Activated CD8-positive, alpha-beta T cell treated with anti-CD3 and anti-CD28 coated beads, Interleukin-2, amount 10 ng/mL, durations not matched to agents 7 days and 5 days (primary cell): ENCODE data around the gene ADGRL3. TPM values are rescaled to one million over a fixed set of nuclear protein-coding genes. Genes with fewer than 3 reads are reported as not detected.
"Not testable (repeated sequence)": the region's sequence is repeated elsewhere in the genome, so short reads cannot be mapped to it uniquely, and the experiment has no call there.

Experiments
- ATAC-seq: fragments of 150-1000 bp; cut with Tn5 transposase; one replicate; pipeline ENCODE4 v1.10.0; 2021; ENCODE audit warnings: moderate library complexity
- CTCF ChIA-PET: fragments of 350-600 bp; sonication (Branson Sonifier 250); formaldehyde crosslinking; loops from one replicate; lab custom pipeline; 2021; ENCODE audit warnings: antibody characterized with exemption; lab: Charles Lee
- POLR2A ChIA-PET: fragments of 350-600 bp; sonication (Branson Sonifier 250); formaldehyde crosslinking; loops from one replicate; lab custom pipeline; 2021; ENCODE audit warnings: antibody characterized with exemption; lab: Charles Lee
- DNase-seq: peaks from one replicate; pipeline ENCODE4 v3.0.0-alpha.2; 2020
- H3K27ac Mint-ChIP-seq: one replicate; pipeline ENCODE4 v1.8.0; 2021; ENCODE audit warnings: mild to moderate bottlenecking, mixed read lengths
- H3K27me3 Mint-ChIP-seq: one replicate; pipeline ENCODE4 v1.8.0; 2021; ENCODE audit warnings: low read depth, mixed read lengths
- H3K36me3 Mint-ChIP-seq: one replicate; pipeline ENCODE4 v1.8.0; 2021; ENCODE audit warnings: low read depth, mixed read lengths
- H3K4me1 Mint-ChIP-seq: one replicate; pipeline ENCODE4 v1.8.0; 2021; ENCODE audit warnings: low read depth, mixed read lengths
- H3K4me3 Mint-ChIP-seq: one replicate; pipeline ENCODE4 v1.8.0; 2021; ENCODE audit warnings: mild to moderate bottlenecking, mixed read lengths
- H3K9me3 Mint-ChIP-seq: one replicate; pipeline ENCODE4 v1.8.0; 2022; ENCODE audit warnings: mixed read lengths; ENCODE audit not compliant: insufficient read depth
- total RNA-seq, 2 experiments: library from RNA; stranded (reverse); gene quantifications; one replicate each; pipeline ENCODE4 v1.2.3, GENCODE V29; 2021

The ADGRL3 gene
- total RNA-seq, 2 experiments from 2014 or later: not detected

GRCh38 chr4:61759885-61760284, 559.8 kb downstream of the ADGRL3 start:
- ATAC-seq, H3K36me3 Mint-ChIP-seq, POLR2A ChIA-PET, H3K9me3 Mint-ChIP-seq, H3K27me3 Mint-ChIP-seq, CTCF ChIA-PET, H3K4me1 Mint-ChIP-seq, H3K4me3 Mint-ChIP-seq, H3K27ac Mint-ChIP-seq, DNase-seq: not testable (repeated sequence)

DNA sequence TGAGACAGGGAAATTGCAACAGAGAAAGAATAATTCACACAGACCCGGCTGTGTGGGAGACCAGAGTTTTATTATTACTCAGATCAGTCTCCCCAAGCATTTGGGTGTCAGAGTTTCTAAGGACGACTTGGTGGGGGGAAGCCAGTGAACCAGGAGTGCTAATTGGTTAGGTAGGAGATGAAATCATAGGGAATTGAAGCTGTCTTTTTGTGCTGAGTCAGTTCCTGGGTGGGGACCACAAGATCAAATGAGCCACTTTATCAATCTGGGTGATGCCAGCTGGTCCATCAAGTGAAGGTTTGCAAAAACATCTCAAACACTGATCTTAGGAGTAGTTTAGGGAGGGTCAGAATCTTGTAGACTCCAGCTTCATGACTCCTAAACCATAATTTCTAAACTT, 560.7 kb downstream of the ADGRL3 start:
- H3K27ac Mint-ChIP-seq: no peak overlapping the region
- DNase-seq: no peak
- no peaks in the 10 kb centered on the region for H3K27me3 Mint-ChIP-seq
- H3K4me3 Mint-ChIP-seq: no peak overlapping the region
- CTCF ChIA-PET: no interaction called here
- H3K36me3 Mint-ChIP-seq: no peaks in the 10 kb centered on the region
- H3K9me3 Mint-ChIP-seq: peaks cover 7% of the 10 kb centered on the region
- POLR2A ChIA-PET: no interaction called here
- ATAC-seq: no peak
- H3K4me1 Mint-ChIP-seq: no peaks in the 10 kb centered on the region

DNA sequence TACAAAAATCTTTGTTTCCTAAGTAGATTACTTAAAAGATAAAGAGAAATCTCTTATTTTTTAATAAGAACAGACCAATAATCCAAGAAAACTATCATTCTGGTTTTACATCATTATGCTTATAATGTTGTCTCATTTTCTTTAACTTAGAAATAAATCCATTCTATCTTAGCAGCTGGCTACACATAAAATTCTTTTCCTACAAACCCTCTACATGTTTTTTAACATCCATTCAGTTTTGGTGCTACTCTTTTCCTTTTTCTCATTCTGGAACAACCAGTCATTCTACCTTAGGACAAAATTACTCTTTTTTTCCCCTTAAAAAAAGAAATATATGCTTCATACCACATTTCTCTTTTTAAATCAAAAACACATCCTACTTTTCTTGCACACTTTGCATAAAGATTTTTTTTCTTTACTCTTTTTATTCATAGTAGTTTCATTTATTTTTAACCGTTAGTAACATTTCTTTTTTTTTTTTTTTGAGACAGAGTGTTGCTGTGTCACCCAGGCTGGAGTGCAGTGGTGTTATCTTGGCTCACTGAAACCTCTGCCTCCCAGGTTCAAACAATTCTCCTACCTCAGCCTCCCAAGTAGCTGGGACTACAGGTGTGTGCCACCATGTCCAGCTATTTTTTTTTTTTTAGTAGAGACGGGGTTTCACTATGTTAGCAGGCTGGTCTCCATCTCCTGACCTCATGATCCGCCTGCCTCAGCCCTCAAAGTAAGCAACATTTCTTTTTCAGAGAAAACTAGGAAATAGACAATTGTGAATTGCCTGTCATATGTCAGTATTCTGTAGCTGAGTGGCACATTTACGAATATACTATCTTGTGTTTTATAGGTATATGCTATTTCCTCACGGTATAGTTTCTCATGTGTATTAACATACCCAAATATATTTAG, 562.8 kb downstream of the ADGRL3 start:
- H3K4me3 Mint-ChIP-seq: no peak overlapping the region
- H3K4me1 Mint-ChIP-seq: no peaks in the 10 kb centered on the region
- ChIA-PET CTCF (no interaction called here), POLR2A (no interaction called here)
- H3K9me3 Mint-ChIP-seq: peaks cover 18% of the 10 kb centered on the region
- no peaks in the 10 kb centered on the region for H3K36me3 Mint-ChIP-seq
- H3K27me3 Mint-ChIP-seq: no peaks in the 10 kb centered on the region
- ATAC-seq (no peak), DNase-seq (no peak)
- H3K27ac Mint-ChIP-seq: no peak overlapping the region

GRCh38 chr4:61763682-61764081, 563.6 kb downstream of the ADGRL3 start:
- ChIA-PET POLR2A (no interaction called here), CTCF (no interaction called here)
- Mint-ChIP-seq H3K4me3 (no peak overlapping the region), H3K27me3 (no peaks in the 10 kb centered on the region), H3K36me3 (no peaks in the 10 kb centered on the region), H3K9me3 (peaks cover 25% of the 10 kb centered on the region), H3K4me1 (no peaks in the 10 kb centered on the region), H3K27ac (no peak overlapping the region)
- ATAC-seq (no peak), DNase-seq (no peak)

- H3K36me3 Mint-ChIP-seq, CTCF ChIA-PET, POLR2A ChIA-PET, H3K27ac Mint-ChIP-seq, ATAC-seq, DNase-seq, H3K4me1 Mint-ChIP-seq, H3K27me3 Mint-ChIP-seq, H3K4me3 Mint-ChIP-seq: not testable (repeated sequence)
- peaks cover 26% of the 10 kb centered on the region for H3K9me3 Mint-ChIP-seq
Measured at GRCh38 chr4:61764090-61764489, 564.0 kb downstream of the ADGRL3 start.

GRCh38 chr4:61769444-61770167, 569.5 kb downstream of the ADGRL3 start:
- H3K27me3 Mint-ChIP-seq, H3K36me3 Mint-ChIP-seq, POLR2A ChIA-PET, H3K27ac Mint-ChIP-seq, CTCF ChIA-PET, DNase-seq, ATAC-seq, H3K4me1 Mint-ChIP-seq, H3K4me3 Mint-ChIP-seq: not testable (repeated sequence)
- peaks cover 20% of the 10 kb centered on the region for H3K9me3 Mint-ChIP-seq

- CTCF ChIA-PET: no interaction called here
- Mint-ChIP-seq H3K4me1 (no peaks in the 10 kb centered on the region), H3K4me3 (no peak overlapping the region), H3K27me3 (no peaks in the 10 kb centered on the region), H3K9me3 (peaks cover 20% of the 10 kb centered on the region), H3K36me3 (no peaks in the 10 kb centered on the region), H3K27ac (no peak overlapping the region)
- ATAC-seq (no peak), DNase-seq (no peak)
- POLR2A ChIA-PET: no interaction called here
Measured at GRCh38 chr4:61770456-61770855, 570.3 kb downstream of the ADGRL3 start.

DNA sequence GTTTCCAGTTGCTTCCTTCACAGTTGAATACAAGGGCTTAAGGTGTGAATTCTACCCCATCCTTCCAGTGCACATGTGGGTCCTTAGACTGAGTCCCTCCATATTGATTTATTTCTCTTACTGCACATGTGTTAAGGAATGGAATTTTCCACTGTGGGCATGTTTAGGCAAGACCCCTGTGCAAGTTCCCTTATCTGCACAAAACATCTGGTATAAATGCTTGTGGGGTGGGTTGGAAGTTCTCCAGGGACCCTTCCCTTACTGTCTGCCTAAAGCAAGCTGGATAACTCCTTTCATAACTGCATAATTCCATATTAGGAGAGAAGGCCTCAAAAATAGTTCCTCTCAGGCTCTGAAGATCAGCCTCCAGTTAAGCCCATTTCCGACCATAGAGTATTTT, 570.9 kb downstream of the ADGRL3 start:
- CTCF ChIA-PET: no interaction called here
- POLR2A ChIA-PET: no interaction called here
- H3K4me3 Mint-ChIP-seq: no peak overlapping the region

DNA sequence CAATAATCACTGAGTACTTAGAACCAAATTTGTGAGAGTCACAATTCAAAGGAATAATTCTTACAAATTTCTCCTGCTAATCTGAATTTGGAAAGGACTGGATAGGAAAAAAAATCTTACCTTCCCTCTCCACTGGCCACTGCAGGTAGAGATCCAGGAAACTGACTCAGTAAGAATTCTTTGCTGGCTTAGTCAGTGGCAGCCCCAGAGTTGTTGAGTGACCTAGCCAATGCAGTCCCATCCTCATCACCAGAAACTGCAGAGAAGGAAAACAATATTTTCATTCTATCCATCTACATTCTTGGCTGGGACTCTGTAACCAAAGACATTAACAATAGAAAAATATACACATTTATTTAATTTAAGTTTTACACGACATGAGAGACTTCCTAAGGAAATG, 572.0 kb downstream of the ADGRL3 start:
- Mint-ChIP-seq H3K4me3 (no peak overlapping the region), H3K36me3 (no peaks in the 10 kb centered on the region), H3K9me3 (peaks cover 18% of the 10 kb centered on the region), H3K27me3 (no peaks in the 10 kb centered on the region), H3K4me1 (no peaks in the 10 kb centered on the region), H3K27ac (no peak overlapping the region)
- ATAC-seq (no peak), DNase-seq (no peak)
- ChIA-PET POLR2A (no interaction called here), CTCF (no interaction called here)

More for the DNA sequence above, 570.9 kb downstream of the ADGRL3 start:
- no peak for DNase-seq
- Mint-ChIP-seq H3K4me1 (no peaks in the 10 kb centered on the region), H3K36me3 (no peaks in the 10 kb centered on the region), H3K27me3 (no peaks in the 10 kb centered on the region), H3K27ac (no peak overlapping the region), H3K9me3 (peaks cover 20% of the 10 kb centered on the region)
- no peak for ATAC-seq

DNA sequence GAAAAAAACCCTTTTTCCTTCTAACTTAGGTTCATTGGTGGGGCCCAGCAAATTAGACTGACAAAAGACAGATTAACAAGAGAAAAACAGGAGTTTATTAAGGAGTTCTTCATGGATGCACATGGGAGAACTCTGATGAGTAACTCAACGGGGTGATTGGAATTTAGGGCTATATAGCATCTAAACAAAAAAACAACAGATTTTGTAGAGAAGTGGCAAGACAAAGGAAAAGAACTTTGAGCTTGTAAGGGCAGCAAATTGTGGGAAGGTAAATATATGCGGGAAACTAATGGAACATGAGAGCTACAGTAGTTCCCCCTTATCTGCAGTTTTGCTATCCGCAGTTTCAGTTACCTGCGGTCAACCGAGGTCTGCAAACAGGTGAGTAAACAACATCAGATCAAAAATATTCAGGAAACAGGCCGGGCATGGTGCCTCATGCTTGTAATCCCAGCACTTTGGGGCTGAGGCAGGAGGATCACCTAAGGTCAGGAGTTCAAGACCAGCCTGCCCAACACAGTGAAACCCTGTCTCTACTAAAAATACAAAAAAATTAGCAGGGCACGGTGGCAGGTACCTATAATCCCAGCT, 573.6 kb downstream of the ADGRL3 start:
- ChIA-PET CTCF (no interaction called here), POLR2A (no interaction called here)
- ATAC-seq: no peak
- Mint-ChIP-seq H3K9me3 (peaks cover 2% of the 10 kb centered on the region), H3K4me1 (no peaks in the 10 kb centered on the region), H3K36me3 (no peaks in the 10 kb centered on the region), H3K27me3 (no peaks in the 10 kb centered on the region), H3K4me3 (no peak overlapping the region), H3K27ac (no peak overlapping the region)
- no peak for DNase-seq

DNA sequence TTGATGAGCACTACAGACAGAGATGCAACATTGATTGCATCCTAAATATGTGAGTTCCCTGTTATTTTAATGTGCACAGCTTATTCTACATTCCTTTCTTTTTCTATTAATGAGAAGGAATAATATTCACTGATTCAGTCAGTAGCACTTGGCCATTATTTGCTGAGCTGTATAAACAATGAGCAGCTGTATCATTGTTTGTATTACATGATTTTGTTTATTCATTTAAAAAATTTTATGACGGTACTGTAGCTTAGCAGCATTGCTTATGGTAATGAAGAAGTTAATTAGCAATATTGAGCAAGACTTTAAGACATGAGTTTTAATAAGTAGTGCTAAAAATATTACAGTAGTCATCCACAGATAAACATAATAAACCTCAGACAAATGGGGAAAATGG, 582.0 kb downstream of the ADGRL3 start:
- DNase-seq (no peak), ATAC-seq (no peak)
- no peaks in the 10 kb centered on the region for H3K36me3 Mint-ChIP-seq
- H3K4me3 Mint-ChIP-seq: no peak overlapping the region
- POLR2A ChIA-PET: no interaction called here
- CTCF ChIA-PET: no interaction called here
- H3K27me3 Mint-ChIP-seq: no peaks in the 10 kb centered on the region
- no peak overlapping the region for H3K27ac Mint-ChIP-seq
- no peaks in the 10 kb centered on the region for H3K4me1 Mint-ChIP-seq
- H3K9me3 Mint-ChIP-seq: peaks cover 7% of the 10 kb centered on the region

DNA sequence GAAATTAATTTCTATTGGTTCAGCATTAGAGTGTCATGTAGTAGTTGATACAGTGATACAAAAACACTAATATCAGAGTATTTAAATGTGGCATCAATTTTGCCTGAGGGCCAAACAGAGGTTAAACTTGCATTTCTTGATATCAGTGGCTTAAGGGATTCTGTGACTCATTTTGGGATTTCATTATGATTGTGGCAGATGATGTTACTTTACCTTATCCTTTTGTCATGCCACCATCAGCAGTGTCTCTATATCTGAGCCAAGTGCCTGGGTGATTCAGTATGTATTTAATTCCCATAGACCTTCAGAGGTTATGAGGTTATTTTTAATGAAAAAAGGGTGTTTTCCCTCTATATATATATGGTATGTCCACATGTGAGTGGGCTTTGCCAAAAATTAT, 582.9 kb downstream of the ADGRL3 start:
- Mint-ChIP-seq H3K4me3 (no peak overlapping the region), H3K9me3 (peaks cover 7% of the 10 kb centered on the region)
- ATAC-seq: no peak

More for the DNA sequence above, 582.9 kb downstream of the ADGRL3 start:
- DNase-seq: no peak
- ChIA-PET POLR2A (no interaction called here), CTCF (no interaction called here)
- no peaks in the 10 kb centered on the region for H3K27me3 Mint-ChIP-seq
- H3K4me1 Mint-ChIP-seq: no peaks in the 10 kb centered on the region
- H3K27ac Mint-ChIP-seq: no peak overlapping the region
- H3K36me3 Mint-ChIP-seq: no peaks in the 10 kb centered on the region
